ENCODE results near the gene RBM47.
"Not testable (repeated sequence)": the region's sequence is repeated elsewhere in the genome, so short reads cannot be mapped to it uniquely, and the experiment has no call there.

RBM47 gene

GRCh38 chr4:40486534-40486933 is 143.1 kb downstream of the RBM47 start:
- DNase-seq (ENCODE audit: low spot score): no peak

- no peak for DNase-seq (ENCODE audit: low spot score)
Measured at GRCh38 chr4:40484346-40485090, 145.1 kb downstream of the RBM47 start.

GRCh38 chr4:40482985-40483647 is 146.5 kb downstream of the RBM47 start:
- DNase-seq (ENCODE audit: low spot score): peak; percentile 36

- DNase-seq (ENCODE audit: low spot score): no peak
Measured at GRCh38 chr4:40481977-40482376, 147.7 kb downstream of the RBM47 start.

- DNase-seq (ENCODE audit: low spot score): no peak
Measured at GRCh38 chr4:40480291-40480690, 149.4 kb downstream of the RBM47 start.

GRCh38 chr4:40479378-40479777 is 150.3 kb downstream of the RBM47 start:
- no peak for DNase-seq (ENCODE audit: low spot score)

GRCh38 chr4:40475609-40476008 is 154.1 kb downstream of the RBM47 start:
- DNase-seq (ENCODE audit: low spot score): no peak

- no peak for DNase-seq (ENCODE audit: low spot score)
Measured at GRCh38 chr4:40473578-40474388, 155.9 kb downstream of the RBM47 start.

- no peak for DNase-seq (ENCODE audit: low spot score)
Measured at GRCh38 chr4:40471923-40472322, 157.7 kb downstream of the RBM47 start.

- DNase-seq (ENCODE audit: low spot score): no peak
Measured at GRCh38 chr4:40466789-40467188, 162.9 kb downstream of the RBM47 start.

- DNase-seq (ENCODE audit: low spot score): no peak
Measured at GRCh38 chr4:40462326-40462725, 167.3 kb downstream of the RBM47 start.

GRCh38 chr4:40461879-40462278 is 167.8 kb downstream of the RBM47 start:
- no peak for DNase-seq (ENCODE audit: low spot score)

- no peak for DNase-seq (ENCODE audit: low spot score)
Measured at GRCh38 chr4:40461062-40461461, 168.6 kb downstream of the RBM47 start.

- no peak for DNase-seq (ENCODE audit: low spot score)
Measured at GRCh38 chr4:40458683-40459082, 171.0 kb downstream of the RBM47 start.

- no peak for DNase-seq (ENCODE audit: low spot score)
Measured at GRCh38 chr4:40458109-40458508, 171.6 kb downstream of the RBM47 start.

GRCh38 chr4:40455340-40455902 is 174.2 kb downstream of the RBM47 start:
- no peak for DNase-seq (ENCODE audit: low spot score)

GRCh38 chr4:40454816-40455215 is 174.8 kb downstream of the RBM47 start:
- no peak for DNase-seq (ENCODE audit: low spot score)

- DNase-seq (ENCODE audit: low spot score): no peak
Measured at GRCh38 chr4:40453912-40454311, 175.8 kb downstream of the RBM47 start.

- no peak for DNase-seq (ENCODE audit: low spot score)
Measured at GRCh38 chr4:40448875-40449274, 180.8 kb downstream of the RBM47 start.

- no peak for DNase-seq (ENCODE audit: low spot score)
Measured at GRCh38 chr4:40446839-40447238, 182.8 kb downstream of the RBM47 start.

GRCh38 chr4:40446261-40446750 is 183.4 kb downstream of the RBM47 start:
- DNase-seq (ENCODE audit: low spot score): not testable (repeated sequence)

GRCh38 chr4:40445671-40446070 is 184.0 kb downstream of the RBM47 start:
- DNase-seq (ENCODE audit: low spot score): no peak
